NCI-H2029 treated with DMSO at 0.1 percent for 48 hours (cell line): ENCODE data around the gene ERICH3.

ENCODE experiments used
- DNase-seq: peaks from one replicate; lab custom pipeline; 2025; lab: John Stamatoyannopoulos, UW

The ERICH3 gene, protein sequence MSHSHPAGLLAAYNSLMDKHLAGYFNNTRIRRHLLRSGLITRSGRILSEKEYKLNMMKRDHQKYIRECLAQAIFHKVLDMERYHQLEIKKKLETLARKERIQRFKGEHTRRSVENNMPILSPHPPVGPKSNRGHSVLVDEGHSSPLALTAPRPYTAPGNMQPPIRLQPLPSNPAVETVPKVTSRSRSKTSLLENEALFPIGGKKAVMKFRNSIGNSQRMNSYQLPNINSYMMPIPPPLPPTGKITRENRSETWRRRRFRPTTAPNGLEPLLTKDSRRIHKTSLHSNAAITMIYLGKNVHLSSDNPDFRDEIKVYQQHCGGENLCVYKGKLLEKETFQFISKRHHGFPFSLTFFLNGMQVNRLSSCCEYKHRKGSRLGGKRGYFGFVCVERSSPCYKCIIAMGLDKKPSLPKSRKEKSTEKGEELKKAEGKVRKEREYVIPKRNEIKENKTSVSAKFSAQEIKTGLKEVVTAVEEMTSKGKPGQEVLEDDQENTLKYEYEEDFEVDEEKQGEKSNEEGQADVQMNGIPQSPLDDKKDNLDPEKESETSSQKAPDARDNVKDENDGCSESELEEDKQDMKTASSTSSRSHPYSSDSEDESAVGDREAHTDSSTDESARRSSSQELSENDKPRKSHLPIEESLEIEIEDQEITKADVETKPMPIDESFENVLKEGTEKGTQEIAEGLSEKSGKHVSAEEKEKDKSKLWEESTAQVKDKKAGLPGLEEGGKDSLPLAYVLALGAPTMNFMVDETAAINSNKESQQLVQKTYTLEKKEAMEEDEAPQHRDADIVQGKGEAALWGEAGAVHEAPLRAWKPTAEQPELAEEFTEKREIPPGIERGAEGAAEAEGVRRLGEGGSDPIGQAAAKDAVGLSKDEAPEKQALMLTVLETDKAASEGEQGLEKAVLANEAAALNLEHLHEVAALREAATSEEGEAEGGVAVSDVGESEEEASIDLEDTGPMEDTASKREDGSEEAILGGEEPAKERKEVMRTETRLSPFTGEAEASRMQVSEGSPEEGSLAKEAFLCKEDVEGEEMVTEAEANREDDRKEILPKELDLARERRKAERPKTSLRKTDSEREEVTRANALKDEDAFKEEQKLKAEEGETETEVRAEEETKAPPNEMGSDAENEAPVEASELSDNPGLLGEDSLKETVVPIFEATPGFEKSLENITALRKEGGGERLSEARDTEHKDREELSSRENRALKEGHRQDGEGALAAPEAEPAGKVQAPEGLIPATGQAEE (N-terminal part only)

DNA sequence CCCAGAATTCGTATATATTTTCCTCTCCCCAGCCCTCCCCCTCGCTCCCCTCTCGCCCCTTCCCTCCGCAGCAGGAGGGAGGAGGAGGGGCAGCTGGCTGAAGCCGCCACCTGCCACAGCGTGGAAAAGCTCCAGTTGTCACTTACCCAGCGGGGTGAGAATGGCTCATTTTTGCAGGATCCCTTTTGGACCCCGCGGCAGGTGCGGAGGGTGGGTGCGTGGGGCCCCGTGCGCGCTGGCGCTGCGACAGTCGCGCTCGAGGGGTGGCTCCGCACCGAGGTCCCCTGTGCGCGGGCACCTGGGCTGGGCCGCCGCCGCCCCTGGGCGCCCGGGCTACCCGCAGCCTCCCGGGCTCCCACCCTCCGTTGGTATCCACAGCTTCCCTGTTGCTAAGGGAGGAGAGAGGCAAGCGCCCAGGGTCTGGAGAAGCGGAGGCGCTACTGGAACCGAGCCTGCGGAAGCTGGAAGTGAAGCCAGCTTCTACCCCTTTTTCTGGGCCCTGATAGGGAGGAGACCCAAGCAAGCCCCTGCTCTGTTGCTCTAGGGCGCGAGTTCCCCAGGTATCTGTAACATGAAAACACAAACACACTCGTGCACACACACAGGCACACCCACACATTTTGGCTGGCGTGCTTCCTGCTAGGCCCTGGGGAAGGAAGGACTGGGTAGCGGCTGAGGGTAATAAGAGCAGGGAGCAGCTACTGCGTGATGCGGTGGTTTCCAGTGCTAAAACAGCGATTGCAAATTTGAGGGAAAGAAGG lies at the start of gene ERICH3:
TSS of gene ERICH3 (minus strand) at position 442 of the 761 bp plus-strand sequence. CDS start at position 169, 273 bp downstream.
- no peak for DNase-seq

DNA sequence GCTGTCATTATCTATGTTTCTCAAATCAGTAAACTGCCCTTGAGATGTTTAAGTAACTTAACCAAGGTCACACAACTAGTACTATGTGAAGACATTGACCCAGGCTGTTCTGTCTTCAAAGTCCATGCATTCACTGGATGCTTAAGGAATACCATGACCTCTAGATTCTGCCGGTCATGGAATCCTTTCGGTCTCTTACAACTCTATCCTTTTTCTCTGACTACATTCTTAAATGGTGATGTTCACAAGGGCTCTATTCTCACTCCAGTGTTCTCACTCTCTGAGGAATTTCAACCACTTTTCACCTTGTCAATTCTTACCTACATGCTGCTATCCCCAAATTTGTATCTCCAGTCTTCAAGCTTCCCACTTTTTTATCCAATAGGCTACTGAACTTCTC lies 44.0 kb upstream of the ERICH3 start:
- DNase-seq: no peak

DNA sequence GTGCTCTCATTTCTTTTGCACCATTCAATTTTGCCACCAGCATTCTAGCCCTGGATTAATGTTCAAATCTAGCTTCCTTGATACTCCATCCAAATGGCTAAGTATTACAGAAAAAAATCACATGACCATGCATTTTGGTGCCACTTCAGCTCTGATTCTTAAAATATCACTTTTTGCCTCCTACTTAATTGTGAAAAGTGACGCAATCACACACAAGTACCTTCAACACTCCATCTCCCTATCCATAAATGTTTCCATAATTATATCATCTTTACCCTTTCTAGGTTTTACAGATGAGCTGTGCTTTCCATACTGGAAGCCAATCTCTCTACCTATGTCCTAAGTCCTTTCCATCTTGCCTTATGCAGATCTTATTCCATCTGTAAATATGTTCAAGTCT lies 43.2 kb upstream of the ERICH3 start:
- no peak for DNase-seq

DNA sequence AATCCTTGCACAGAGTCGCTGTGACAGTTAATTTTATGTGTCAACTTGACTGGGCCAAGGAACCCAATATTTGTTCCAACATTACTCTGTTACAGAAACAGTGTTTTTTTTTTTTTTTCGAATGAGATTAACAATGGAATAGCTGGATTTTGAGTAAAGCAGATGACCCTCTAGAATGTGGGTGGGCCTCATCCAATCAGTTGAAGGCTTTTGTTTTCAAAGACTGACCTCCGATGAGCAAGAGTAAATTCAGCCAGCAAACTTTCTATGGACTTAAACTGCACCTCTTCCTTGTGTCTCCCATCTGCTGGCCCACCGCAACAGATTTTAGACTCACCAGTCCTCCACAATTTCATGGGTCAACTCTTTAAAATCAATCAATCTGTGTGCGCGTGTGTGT lies 42.2 kb upstream of the ERICH3 start:
- no peak for DNase-seq

DNA sequence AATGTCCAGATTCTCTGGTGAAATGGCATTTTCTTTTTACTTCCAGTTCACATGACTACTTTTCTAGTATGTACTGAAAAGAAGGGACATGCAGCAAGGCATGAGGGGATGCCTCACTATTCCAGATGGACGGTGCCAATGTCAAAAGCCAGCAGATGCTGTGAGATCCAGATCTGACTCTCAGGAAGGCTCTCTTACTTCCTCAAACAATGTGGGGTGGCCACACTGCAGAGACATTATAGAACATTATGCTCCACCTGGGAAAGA lies 41.6 kb upstream of the ERICH3 start:
- no peak for DNase-seq

DNA sequence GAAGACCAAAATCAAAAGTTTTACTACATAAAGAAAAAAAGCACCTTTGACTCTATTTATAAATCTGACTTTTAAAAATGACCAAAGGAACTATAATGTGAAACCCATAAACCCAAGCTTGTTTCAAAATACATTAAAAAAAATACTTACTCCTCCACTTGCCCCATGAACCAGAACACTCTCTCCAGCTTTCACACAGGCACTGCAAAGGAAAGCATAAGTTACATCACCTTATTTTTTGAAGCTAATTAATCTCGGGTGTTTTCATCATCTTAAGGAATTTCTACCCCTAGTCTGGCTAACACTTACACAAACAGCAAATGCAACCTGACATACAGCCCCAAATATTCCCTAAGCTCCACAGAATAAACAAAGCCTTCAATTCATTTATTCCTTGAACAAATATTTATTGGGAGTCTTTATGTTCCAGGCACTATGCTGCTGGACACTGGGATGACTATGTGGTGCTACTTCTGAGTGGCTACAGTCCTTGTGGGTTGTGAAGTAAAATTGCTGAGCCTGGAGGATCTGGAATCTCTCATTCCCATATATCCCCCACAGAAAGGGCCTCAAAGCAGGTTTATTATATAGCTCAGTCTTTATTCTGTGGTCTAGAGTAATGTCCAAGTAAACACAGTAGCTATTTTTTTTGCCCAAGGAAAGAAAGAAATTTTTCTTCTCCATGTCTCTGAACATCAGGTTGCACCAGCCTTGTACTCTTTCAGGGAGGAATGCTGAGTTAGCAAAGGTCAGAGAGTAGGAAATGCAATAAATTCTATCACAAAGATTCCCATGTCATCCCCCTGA lies 41.0 kb upstream of the ERICH3 start:
- no peak for DNase-seq

DNA sequence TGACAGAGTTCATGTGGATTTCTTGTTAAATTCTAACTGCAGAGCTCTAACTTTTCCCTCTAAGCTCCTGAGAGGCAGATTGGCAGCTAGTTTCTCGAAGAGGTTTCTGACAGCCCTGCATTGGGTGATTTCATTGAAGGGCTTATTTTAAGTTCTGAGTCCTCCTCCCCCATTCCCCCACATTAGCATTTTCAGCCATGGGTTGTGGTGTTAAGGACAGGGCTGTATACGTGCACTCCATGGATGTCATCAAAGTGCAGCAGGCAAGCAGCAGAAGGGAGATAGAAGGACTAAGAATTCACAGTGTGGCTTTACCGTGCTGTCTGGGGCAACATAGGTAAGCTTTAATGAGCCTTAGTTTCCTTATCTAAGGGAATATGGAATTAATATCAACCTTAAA lies 40.3 kb upstream of the ERICH3 start:
- DNase-seq: no peak

DNA sequence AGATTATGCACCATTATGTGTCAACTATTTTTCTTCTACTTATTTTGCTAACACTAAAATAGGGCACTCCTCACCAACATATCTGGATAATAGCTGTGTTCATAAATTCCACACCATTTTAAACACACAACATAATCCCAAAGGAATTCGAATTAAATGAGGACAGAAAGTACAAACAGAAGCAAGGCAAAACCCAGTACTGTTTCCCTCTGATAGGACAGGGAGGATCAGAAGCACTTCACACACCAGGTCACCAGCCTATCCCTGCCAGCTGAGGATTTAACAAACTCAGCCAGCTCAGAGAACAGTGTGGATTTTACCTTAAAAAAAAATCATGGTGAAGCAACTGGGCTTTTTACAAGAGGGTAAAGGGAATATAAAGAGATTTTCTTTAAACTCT lies 39.3 kb upstream of the ERICH3 start:
- DNase-seq: no peak

DNA sequence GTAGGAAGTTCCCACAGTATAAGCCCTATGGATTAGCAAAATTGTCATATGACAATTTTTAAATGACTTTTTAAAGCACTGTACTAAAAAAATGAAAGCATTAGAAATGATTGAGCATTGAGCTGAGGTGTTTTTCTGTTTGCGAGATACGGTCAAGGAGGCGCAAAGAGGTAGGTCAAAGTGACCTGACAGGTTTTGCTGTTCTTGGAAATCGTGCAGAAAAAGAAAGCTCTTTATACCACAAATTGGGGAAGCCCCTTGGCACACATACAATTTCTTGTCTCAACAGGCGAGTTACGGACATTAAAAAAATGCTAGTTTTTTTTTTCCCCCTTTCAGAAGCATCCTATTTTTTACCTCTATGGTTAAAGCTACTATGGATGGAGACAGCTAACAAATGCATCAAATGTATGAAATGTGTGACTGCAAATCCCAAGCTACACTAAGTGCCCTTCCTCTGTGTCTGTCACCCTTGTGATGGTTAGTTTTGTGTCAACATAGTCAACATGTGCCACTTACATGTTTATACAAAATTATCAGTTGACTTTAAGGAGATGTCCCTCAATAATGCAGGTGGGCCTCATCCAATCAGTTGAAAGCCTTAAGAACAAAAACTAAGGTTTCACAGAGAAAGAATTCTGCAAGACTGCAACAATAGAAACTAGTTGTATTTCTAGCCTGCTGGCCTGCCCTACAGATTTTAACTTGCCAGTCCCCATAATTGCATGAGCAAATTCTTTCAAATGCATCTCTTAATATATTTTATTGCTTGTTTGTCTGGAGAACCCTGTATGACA lies 30.0 kb upstream of the ERICH3 start:
- no peak for DNase-seq

DNA sequence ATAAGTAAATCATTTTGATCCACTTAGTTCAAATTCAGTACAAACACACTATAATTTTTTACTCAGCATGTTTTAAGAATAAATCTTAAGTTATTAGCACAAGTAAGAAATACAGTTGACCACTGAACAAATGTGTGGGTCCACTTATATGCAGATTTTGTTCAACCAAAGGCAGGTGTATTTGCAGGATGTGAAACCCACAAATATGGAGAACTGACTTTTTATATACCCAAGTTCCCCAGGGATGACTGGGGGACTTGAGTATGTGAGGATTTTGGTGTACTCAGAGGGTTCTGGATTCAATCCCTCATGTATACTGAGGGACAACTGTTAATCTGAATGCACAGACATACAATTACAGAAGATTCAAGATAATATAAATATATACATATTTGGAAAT lies 25.7 kb upstream of the ERICH3 start:
- no peak for DNase-seq

DNA sequence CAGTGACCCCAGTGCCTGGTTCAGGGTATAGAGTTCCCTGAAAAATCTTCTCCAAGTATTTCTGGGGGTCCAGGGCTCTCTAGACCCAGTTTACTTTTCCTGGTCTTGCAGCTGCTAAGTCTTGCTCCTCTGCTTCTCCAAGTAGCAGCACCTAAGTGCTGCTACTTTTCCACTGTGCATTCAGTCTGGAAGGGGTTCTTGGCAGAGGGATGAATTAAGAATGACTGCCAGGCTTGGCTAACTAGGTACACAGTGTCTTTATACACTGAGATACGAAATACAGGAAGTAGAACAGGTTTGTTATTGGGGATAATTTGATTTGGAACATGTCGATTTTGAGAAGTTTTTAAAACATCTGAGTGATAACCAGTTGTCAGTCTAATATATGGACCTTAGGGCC lies 24.2 kb upstream of the ERICH3 start:
- DNase-seq: no peak

DNA sequence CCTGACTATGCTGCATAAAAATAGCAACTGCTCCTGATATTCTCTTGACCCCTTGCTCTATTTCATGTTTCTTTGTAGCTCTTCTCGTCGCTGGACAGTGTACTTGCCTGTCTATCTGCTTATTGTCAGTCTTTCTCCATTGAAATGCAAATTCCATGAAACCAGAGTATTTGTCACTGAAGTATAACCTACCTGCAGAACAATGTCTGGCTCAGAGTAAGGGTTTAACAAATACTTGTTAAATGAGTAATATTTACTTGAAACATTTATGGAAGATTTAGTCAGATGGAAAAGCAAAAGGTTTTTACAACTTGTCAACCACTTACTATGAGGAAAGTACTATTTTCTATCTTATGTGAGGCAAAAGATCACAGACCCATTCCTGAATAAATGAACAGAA lies 19.9 kb upstream of the ERICH3 start:
- no peak for DNase-seq

DNA sequence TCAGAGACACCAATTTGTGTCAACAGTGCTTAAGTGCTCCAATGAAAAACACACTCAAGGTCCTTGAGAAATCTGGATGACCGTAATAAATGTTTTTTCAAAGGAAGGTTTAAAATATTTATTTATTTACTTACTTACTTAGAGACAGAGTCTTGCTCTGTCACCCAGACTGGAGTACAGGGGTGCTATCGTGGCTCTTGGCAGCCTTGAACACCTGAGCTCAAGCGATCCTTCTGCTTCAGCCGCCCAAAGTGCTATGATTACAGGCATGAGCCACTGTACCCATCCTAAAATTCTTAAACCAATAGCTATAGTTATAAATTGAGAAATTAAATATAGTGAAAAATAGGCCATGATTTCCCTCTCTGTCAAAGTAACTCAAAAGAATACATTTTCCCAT lies 17.3 kb upstream of the ERICH3 start:
- no peak for DNase-seq

DNA sequence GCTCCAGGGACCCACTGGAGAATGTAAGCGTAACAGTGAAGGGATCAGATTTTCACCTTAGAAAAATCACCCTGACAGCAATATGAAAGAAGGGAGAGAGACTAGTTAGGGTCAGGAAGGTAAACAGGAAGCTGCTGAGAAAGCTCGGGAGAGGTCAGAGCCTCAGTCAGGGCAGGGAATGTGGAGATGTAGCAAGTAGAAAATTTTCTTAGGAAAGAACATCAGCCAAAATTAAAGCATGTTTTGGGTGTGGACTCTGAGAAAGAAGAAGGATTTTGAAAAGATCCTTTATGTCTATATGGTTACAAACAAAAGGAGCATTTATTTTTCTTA lies 16.7 kb upstream of the ERICH3 start:
- DNase-seq: peak; percentile 14

DNA sequence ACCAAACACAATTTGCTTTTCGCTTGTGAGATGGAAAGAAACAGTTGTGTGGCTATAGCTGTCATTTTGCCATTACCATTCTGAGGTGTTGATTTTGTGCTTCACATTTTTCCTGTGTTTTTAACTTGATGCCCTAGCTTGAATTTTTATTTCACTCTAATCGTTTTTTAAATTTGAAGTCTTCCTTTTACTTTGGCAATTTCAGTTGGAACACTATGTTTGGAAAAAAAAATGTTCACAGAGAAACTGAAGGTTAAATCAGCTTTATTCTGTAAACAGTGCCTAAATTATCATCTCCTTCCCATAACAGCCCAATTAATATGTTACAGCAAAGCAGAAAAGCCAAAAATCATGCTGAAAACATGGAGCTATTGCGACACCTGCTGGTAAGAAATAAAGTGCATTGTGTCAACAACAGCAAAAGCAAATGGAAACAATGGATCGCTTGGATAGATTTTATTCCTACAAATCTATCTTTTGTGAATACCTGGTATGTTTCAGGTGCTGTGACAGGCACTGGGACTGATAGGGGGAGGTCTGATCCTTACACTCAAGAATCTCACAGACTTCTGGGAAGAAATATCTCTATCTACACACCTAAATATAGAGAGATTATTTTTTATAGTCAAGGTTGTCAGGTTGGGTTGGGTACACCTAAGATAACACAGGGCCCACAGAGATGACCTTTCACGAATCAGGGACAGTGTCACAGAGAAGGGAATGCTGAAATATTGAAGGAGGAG lies 16.2 kb upstream of the ERICH3 start:
- peak; percentile 68 for DNase-seq

DNA sequence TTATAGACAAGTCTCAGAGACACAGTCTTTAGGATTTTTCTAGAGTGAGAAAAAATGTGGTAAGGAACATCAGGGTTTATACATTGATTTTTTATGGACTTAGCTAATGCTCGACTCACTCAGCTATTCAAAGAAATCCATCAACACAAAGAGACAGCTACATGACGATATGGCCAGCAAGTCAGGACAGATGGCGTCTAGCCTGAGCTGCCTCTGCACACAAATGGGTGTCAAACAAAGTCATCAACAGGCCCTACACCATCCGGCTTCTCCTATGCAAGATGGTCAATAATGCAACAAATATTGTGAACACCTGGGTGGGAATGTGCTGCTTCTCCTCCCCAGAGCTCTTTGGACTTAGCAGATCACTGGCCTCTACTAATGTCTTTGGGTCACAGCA lies 13.3 kb upstream of the ERICH3 start:
- DNase-seq: no peak

DNA sequence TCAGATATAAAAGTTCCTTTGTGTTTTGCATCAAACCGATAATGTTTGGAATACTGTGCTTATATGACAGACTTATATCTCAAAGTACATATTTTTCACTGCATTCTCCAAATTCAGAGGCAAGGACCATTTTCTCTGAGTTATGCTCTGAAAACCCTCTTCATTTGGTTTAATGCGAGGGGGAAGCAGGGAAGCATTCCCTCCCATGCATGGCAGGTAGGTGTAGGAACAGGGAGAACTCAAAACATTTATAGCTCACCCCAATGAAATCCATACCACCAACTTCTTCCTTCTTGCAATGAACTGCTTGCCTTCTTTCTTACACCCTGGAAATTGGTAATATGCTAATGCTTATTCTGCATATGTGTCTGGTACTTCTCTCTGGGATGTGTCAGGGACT lies 10.7 kb upstream of the ERICH3 start:
- no peak for DNase-seq

DNA sequence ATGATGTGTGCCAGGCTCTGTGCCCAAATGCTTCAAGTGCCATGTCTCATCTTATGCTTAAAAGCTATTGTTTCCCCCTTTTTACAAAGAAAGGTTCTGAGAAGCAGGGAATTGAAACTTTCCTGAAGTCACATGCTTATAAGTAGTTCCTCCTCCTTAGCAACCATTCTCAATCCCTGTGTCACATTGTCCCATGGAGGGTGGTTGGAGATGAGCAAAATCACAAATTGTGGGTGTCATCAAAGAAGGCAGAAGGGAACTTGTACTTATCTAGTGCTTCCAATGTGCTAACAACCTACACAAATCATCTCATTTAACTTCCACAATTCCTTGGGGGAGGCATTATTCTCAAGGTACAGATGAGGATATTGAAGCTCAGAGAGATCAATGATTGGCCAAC lies 10.1 kb upstream of the ERICH3 start:
- DNase-seq: no peak

DNA sequence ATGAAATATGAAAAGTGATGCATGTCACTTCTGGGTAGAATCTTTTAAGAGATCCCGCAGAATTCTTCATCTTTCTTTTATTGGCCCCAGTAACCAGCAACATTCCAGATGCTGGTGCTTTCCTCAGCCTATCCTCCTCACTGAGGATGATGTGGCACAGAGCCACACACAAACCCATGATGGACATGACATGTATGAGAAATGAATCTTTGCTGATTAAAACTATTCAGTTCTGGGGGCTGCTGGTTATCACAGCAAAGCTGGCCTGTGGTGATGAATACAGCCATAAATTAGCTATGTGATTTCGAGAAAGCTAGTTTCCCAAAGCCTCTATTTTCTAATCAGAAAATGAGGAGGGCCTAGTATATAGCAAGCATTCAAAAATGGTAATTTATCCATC lies 8.3 kb upstream of the ERICH3 start:
- DNase-seq: no peak

DNA sequence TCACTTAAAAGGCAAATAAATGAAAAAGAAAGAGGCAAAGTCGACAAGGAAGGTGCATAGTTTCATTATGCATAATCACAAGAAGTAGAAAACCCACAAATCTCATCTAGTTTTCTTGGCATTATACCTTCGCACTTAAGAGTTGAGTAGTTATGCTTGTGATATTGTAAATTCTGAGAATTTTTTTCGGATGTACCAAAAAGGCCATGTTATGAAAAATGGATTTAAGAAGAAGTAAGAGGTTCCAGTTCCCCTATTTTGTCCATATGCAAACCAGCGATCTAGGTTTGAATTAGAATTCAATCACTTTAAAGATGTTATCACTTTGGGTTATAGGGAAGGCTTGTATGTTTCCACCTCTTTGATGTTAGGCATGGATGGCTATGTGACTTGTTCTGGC lies 7.9 kb upstream of the ERICH3 start:
- no peak for DNase-seq
